Lung microvascular endothelial cell (primary cell): ENCODE data around the gene RAB11FIP4. TPM values are rescaled to one million over a fixed set of nuclear protein-coding genes. Genes with fewer than 3 reads are reported as not detected.

Experiments
- DNase-seq, 2 donors: peaks; one replicate each; pipeline versions ENCODE4 v3.0.0 to v3.0.0-alpha.2; 2010; ENCODE audit warnings: low read depth in 2 of 2
- total RNA-seq: library from RNA; depleted of rRNA; stranded (reverse); fragments of >200 nt; gene quantifications from 2 replicates; pipeline ENCODE4 v1.2.1, GENCODE V29; 2014

RAB11FIP4 gene
- total RNA-seq, 1 donor from 2014 or later, result 0.20 TPM

DNA sequence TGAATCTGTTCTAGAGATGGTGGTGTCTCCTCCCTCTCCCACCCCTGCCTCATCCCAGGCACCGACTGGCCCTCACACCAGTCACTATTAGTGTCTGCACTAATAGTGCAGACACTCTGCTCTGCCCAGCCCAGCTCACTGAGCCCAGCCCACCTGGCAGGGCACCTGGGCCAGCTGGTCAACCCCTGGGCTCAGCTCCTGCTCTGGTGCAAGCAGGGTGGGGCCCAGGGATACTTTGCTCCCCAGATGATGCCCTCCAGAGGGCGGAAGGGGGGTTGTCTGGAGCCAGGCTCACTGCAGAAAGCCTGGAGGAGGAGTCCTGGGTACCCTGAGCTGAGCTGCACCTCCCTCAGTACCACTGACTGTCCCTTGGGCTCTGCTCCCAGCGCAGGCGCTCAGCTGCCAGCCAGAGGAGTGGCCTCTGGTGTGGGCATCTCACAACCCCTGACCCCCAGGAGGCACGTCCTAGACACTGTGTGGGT, 14.5 kb downstream of the RAB11FIP4 start:
- no peak for DNase-seq

DNA sequence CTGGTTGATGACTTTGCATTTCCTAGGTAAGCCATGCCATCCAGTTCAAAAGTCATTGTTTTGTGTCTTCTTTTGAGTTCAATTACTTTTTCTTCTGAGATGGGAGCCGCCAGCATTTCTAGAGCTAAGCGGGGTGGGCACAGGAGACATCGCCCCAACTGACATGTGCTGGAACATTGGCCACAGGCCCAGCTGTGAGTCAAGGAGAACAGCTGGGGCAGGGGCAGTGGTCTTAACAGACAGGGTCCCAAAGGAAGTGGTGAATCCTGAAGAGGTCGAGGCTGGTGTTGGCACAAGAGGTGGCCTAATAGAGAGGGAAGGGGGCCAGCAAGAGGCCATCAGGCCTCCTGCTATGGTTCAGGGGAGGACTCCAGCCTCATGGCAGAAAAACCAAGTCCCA, 17.1 kb downstream of the RAB11FIP4 start:
- DNase-seq, result no peak

DNA sequence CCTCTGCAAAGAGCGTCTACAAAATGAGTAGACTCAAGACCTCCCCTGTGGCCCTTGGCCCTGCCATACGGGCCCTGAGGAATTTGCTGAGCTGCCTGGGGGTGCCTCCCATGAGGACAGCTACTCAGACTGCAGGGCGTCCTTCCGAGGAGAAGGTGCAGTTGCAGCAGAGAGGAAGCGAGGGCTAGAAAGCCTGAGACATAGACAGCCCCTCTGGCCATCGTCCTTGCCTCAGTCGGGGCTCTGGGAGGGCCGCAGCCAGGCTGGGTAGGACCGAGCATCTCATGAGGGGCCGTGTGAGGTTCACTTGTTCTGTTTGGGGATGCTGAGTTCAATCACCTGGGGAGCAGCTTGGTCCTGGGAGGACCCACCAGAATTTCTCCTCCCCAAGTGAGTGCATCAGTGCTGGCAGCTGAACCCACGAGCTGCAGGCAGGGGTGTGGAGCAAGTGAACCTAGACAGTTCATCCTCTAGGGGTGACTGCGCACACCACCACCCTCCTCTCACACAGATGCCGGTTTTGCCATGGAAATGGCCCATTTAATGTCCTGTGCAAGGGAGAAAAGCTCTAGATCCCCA, 20.3 kb downstream of the RAB11FIP4 start:
- no peak for DNase-seq

DNA sequence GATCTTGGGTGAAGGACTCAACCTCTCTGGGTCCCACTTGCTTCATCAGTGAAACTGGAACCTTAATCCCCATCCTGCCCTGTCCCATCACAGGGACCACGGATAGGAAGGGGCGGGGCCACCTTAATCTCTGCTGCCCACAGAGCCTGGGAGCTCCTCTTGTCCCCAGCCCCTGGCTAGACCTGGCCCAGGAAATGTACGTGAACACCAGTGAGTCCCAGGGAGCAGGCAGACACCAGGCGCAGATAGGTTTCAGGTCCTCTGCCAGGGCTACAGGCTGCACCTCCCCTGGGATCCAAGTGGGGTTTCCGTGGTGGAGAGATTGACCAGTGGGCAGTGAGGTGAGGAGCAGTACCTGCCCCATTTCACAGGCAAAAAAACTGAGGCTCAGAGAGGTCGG, 21.0 kb downstream of the RAB11FIP4 start:
- no peak for DNase-seq

DNA sequence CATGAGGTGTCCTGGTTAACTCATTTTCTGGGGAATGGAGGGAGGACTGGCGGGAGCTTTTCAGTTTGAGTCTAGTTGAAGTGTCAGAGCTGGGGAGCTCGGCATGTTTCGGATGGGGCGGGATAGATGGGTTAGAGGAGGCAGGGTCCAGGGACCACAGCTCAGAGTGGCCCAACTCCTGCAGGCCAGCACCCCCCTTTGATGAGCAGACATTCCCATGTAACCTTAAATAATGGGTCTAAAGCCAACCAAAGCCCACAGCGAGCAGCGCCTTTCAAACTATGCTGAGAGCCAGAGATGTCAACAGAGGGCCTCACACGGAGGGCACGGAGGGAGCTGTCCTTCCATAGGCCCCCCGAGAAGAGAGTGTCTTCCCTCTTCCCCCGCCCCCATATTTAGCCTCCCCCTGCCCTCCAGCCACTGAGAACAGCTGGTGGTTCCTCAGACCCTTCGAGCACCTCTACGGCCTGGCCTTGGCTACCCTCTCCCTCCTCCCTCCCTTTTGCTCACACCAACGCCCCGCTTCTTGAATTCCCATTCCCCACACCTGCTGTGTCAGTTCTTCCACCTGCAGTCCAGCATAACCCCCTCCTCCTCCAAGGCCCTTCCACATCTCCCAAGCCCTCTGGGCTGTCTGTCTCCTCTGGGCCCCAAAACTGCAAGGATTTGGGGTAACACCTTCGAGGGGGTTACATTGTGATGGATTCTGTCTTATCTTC, 21.8 kb downstream of the RAB11FIP4 start:
- no peak for DNase-seq

DNA sequence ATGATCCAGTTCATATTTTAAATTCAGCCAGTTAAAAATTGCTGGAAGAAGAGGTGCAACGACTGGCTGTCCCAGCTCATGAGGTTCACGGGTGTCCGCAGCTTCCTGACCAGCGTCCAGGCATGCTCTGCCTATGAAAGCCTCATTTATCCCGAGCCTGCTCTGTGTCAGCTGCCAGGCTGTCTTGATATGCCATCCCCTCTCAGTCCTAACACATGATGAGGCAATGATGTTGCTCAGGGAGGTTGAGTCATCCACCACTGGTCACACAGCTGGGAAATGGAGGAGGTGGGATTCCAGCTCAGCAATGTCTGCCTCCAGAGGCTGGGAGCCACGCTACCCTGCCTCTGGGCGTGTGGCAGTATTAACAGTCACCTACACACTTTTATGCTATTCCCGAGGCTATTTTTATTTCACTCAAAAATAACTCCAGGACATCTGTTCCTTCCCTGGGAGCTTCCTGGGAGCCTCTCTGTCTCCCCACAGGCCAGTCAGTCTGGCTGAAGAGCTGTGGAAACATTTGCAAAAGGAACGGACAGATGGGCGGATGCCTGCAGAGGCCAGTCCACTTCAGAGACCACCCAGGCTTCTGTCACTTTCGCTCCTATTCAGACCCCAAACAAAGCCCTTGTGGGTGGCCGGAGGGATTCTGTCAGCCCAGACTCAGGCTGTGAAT, 22.5 kb downstream of the RAB11FIP4 start:
- peak in 1 of 2 donors; percentile 12 for DNase-seq

DNA sequence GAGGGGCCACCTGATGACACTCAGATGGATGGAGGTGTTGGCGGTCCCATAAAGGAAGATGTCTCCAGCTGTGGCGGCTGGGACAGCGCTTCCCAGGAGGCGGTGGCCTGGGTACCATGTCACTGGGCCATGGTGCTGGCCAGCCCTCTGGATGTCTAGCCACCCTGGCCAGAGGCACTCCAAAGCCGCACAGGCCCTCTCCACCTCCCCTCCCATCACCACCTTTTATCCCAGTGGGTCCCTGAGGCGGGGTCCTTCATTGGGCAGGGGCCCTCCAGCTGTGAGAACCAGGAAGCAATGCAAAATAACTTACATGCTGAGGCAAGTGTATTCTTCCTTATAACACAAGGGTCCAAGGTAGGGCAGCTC, 23.1 kb downstream of the RAB11FIP4 start:
- DNase-seq, result no peak

DNA sequence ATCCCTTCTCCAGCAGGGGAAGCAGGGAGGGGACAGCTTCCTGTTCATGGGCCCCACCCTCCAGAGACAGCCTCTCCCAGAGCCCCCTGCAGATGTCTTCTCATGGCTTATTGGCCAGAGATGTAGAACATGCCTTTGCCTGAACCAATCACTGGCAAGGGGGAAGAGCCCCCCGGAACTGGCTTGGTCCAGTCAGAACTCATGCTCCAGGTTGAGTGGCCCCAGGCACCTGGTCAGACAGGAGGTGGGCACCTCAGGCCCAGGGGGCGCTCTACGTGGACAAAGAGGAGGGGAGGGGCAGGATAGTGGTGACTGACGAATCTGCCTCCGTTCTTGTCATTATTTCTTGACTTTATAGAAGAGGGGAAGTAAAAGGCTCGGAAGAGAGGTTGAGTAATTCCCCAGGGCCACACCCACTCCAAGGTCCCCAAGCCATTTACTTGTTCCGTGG, 23.6 kb downstream of the RAB11FIP4 start:
- no peak for DNase-seq

DNA sequence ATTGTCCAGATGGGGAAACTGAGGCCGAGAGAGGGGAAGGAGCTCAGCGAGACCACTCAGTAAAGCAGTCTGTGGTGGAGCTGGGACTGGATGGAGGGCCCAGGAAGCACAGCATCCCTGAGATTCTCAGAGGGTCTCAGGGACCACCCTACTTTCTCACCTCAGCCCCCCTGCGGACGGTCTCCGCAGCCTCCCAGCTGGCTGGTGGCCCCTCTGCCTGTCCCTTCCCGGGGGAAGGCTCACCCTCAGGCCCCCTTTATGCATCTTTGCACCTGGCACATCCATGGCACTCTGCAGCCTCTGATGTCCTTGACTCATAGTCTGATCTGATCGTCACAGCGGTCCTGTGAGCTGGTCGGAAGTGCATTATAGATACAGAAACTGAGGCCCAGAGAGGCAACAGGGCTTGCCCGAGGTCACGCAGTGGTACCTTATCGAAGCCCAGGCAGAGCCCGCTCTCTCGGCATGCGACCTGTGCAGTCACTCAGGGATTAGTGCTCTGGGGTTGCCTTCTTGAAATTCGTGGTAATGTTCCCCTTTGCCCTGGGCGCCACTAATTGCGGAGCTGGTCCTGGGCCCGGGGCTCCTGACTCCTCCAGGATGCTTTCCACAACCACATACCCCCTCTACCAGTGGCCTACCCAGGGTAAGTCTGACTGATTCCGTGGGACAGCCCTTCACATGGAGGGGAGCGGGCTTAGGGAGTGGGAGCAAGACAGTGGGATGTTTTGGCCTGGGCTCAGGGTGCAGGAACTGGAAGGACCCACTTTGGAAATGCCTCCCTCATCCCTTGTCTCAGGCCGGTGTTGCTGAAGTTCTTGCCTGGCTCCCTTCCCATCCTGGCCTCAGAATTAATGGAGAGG, 24.4 kb downstream of the RAB11FIP4 start:
- DNase-seq, result no peak

DNA sequence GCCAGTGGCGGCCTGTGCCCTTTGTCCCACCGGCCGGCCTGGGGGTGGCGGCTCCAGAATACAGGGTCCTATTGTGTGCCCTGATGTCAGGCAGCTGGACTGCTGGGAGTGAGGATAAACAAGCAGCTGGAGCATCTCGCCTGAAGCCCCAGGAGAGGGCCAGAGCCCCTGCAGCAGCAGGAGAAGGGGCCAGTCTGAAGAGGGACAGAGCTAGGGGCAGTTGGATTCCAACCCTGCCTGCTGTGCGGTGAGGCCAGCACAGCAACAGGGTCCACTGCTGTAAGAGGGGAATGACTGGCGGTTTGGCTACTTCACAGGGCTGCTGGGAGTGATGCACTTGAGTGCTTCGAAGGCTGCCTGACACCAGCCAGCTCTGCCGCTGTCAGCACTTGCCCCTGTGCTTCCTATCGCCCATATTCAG, 25.0 kb downstream of the RAB11FIP4 start:
- no peak for DNase-seq

DNA sequence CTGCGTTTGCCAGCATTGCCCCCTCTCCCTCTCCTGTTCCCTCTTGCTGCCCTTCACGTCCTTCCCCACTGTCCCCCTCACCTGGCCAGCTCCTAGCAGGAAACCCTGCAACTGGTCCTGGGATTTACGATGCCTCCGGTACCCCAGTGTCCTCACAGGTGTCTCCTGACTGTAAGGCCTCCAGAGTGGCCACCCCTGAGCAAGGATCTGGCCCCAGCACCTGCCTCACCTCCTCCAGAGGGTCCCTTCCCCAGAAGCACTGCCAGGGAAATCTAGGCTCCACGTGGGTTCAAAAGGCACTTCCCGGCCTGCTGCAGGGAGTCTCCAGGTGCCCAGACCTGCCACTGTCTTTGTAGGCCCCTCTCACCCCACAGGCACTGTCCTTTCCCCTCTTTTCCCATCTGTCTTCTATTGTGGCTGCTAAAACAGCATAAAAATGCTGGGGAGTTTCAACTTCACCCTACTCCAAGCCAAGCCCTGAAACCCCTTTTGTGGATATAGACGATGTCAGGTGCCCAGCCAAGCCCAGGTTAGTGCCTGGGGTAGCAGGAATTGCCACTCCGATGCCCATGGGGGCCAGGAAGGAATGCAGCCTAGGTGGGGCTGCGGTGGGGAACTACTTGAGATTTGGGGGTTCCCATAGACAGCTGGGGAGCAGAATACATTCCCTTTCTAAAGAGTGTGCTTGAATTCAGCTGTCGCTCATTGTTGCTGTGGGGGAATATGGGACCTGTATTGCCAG, 25.7 kb downstream of the RAB11FIP4 start:
- no peak for DNase-seq

DNA sequence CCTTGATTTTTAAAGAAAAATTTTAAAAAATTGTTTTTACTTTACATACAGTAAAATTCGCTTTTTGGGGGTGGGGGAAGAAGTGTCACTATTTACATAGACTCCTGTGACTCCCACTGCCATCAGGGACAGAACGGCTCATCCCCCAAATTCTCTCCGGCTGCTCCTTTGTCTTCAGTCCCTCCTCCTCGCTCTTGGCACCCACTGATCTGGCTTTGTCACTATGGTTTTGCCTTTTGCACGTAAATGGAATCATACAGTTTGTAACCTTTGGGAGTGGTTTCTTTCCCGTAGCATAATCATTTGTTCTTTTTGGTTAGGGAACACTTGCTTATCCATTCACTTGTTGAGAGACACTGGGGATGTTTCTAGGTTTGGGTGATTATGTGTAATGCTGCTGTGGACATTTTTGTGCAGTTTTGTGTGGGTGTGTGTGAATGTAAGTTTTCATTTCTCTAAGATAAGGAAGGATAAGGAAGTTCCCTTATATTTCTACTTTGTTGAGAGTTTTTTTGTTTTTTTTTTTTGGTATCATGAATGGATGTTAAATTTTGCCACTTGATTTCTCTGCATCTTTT, 27.4 kb downstream of the RAB11FIP4 start:
- no peak for DNase-seq

DNA sequence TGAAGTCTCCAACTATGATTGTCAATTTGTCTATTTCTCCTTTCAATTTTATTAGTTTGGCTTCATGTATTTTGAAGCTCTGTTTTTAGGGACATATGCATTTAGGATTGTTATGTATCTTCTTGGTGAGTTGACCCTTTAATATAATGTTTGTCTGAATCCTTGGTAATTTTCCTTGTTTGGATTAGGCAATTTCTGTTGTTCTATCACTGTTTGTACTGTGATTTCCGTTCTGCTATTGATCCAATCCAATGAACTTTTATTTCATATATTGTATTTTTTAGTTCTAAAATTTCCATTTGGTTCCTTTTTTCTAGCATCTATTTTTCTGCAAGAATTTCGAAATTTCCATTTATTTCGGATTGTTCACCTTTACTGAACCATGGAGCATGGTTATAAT, 31.0 kb downstream of the RAB11FIP4 start:
- DNase-seq, result no peak

DNA sequence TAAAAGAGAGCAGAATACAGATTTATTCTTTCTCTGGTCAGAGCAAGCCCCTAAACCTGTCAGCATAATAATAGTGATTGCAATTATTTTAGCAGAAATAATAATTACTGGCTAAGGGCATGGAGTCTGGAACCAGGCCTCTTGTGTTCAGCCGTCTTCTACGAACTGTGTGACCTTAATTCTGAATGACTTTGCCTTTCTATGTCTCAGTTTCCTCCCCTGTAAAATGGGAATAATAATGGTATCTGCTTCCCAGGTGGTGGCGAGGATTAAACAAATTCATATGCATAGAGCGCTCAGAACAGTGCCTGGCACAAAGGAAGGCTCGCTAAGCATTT, 33.4 kb downstream of the RAB11FIP4 start:
- DNase-seq, result no peak

DNA sequence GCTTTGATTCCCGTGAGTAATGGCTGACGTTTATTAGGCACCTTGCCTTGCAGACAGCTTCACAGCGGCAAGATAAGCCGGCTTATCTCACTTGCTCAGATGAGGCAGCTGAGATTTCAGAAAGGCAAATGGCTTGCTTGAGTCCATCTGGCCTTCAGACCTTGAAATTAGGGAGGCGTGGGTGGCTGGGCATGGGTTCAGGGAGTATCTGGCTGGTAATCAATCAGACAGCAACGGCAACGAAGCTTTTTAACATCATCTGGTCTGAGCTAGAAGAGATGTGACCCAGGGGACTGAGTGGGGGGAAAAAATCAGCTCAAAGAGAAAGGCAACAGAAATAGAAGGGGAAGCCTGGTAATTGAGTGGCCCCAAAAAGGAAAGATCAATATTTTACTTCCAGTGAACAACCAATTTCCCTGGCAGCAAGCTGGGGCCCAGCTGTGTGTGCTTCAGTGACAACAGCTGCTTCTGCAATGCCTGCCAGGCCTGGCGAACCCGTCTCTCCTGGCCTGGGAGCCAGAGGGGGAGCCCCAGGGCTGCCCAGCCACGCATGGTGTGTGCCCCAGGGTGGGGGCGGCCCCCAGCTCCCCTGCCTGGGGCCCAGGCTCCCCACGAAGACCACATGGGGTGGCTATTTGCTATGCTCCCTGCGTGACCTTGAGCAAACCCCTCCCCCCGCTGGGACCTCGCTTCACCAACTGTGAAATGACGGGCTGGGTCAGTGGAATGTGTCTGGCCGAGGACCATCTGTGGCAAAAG, 34.0 kb downstream of the RAB11FIP4 start:
- no peak for DNase-seq

DNA sequence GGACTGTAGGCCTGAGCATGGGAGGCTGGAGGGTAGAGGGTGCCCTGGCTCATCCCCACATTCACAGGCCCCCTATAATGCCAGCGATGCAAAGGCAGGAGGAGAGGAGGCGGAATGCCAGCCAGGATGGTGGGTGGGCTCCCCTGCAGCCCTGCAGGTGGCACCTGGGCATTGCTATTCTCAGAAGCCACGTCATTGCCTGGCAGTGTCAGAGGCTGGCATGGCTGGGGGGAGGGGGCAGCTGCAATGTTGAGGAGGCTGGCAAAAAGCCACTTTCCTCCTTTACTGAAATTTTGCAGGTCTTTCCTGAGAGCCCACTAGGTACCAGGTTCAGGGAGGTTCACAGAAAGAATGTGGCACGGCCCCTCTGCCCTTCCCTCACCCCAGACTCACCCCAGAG, 36.2 kb downstream of the RAB11FIP4 start:
- DNase-seq, result no peak

DNA sequence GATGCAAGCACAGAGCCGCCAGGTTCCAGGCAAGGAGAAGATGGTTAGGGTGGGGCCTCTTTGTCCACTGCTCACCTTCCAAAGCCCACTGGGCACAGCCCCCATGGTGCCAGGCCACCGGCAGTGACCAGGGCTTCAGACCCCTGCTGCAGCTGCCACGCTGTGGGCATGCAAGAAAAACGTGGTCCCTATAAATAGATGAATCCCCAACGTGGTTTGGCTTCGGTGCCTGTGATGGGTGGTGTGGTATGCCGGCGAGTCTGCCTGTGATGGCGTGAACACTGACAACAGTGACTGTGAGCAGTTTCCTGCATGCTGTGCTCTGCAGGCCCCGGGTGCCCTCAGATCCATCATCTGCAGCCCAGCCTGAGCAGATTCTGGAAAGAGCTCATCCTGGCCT, 36.6 kb downstream of the RAB11FIP4 start:
- no peak for DNase-seq

DNA sequence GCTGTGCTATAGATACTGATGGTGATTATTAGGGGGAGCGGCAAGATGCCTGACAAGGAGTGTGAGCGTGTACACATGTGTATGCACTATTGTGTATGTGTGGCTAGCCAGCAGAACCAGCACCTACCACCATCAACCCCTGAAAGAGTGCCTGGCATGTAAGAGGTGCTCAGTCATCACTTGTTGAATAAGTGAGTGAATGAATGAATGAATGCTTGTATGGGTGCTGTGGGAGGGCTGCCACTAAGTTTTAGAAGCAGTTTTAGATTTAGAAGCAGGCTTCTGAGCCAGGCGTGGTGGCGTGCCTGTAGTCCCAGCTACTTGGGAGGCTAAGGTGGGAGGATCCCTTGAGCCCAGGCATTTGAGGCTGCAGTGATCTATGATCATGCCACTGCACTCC, 37.0 kb downstream of the RAB11FIP4 start:
- no peak for DNase-seq

DNA sequence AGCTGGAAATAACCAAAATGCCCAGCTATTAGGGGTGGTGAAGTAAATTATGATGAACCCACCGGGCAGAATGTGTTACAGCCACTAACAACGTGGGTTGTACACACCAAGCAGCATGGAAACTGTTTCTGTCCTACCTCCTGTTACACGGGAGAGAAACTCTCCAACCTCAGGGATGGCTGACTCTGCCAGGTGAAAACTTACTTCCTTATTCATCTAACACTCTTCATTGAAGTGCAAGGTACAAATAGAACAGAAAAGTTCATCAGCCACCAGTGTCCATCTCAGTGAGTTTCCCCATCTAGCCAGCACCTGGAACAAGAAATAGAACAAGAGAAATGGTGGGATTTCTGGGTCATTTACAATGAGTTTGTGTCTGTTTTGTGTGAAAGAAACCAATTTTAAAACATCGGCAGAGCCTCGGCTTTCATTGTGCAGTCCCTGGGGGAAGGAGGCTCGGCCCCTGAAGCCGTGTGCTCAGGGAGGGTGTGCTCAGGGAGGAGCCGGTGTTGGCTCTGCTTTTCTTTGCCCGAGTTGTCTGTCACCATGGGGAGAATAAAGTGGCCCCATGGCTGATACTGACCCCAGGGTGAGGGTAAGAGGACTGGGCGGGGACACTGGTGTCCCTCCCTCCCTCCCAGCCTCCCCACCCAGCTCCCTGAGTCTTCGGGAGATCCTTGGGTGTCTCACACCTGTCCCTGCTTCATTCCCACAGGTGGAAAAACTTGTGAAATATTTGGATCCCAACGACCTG, 39.8 kb downstream of the RAB11FIP4 start:
- DNase-seq, result no peak
